Measurements from ENCODE around the gene CTNNA1. TPM values are rescaled to one million over a fixed set of nuclear protein-coding genes. Genes with fewer than 3 reads are reported as not detected.

The CTNNA1 gene
- total RNA-seq, 1 donor from 2014 or later, result 598 TPM

GRCh38 chr5:138948471-138949222, 195.4 kb downstream of the CTNNA1 start:
- Mint-ChIP-seq H3K27ac (ENCODE audit: unreplicated experiment) (peak overlapping the region; percentile 89), H3K4me3 (ENCODE audit: unreplicated experiment) (no peak overlapping the region), H3K36me3 (ENCODE audit: unreplicated experiment) (no peaks in the 10 kb centered on the region), H3K4me1 (ENCODE audit: low read depth, unreplicated experiment) (peaks cover 48% of the 10 kb centered on the region), H3K9me3 (ENCODE audit: unreplicated experiment) (peaks cover 14% of the 10 kb centered on the region), H3K27me3 (ENCODE audit: unreplicated experiment) (peaks cover 12% of the 10 kb centered on the region)
- no peak for DNase-seq
- TF ChIP-seq CTCF (IDR thresholded peaks at IDR 0.05; ENCODE audit: partially characterized antibody, unreplicated experiment), result no peak

- no peak for DNase-seq
- Mint-ChIP-seq H3K4me3 (ENCODE audit: unreplicated experiment) (no peak overlapping the region), H3K9me3 (ENCODE audit: unreplicated experiment) (peaks cover 12% of the 10 kb centered on the region), H3K27me3 (ENCODE audit: unreplicated experiment) (peaks cover 14% of the 10 kb centered on the region), H3K36me3 (ENCODE audit: unreplicated experiment) (no peaks in the 10 kb centered on the region), H3K4me1 (ENCODE audit: low read depth, unreplicated experiment) (peaks cover 51% of the 10 kb centered on the region), H3K27ac (ENCODE audit: unreplicated experiment) (no peak overlapping the region)
- TF ChIP-seq CTCF (IDR thresholded peaks at IDR 0.05; ENCODE audit: partially characterized antibody, unreplicated experiment), result no peak
These were observed 196.0 kb downstream of the CTNNA1 start for GRCh38 chr5:138949223-138949574.

- DNase-seq, result no peak
- Mint-ChIP-seq H3K36me3 (ENCODE audit: unreplicated experiment) (no peaks in the 10 kb centered on the region), H3K27me3 (ENCODE audit: unreplicated experiment) (peaks cover 16% of the 10 kb centered on the region), H3K27ac (ENCODE audit: unreplicated experiment) (peak overlapping the region; percentile 59), H3K4me3 (ENCODE audit: unreplicated experiment) (no peak overlapping the region), H3K4me1 (ENCODE audit: low read depth, unreplicated experiment) (peaks cover 57% of the 10 kb centered on the region), H3K9me3 (ENCODE audit: unreplicated experiment) (peaks cover 15% of the 10 kb centered on the region)
- TF ChIP-seq CTCF (IDR thresholded peaks at IDR 0.05; ENCODE audit: partially characterized antibody, unreplicated experiment), result no peak
These were observed 196.8 kb downstream of the CTNNA1 start for GRCh38 chr5:138949988-138950387.

GRCh38 chr5:138950421-138951031, 197.3 kb downstream of the CTNNA1 start:
- Mint-ChIP-seq H3K4me1 (ENCODE audit: low read depth, unreplicated experiment) (peaks cover 58% of the 10 kb centered on the region), H3K27ac (ENCODE audit: unreplicated experiment) (peak overlapping the region; percentile 43), H3K36me3 (ENCODE audit: unreplicated experiment) (no peaks in the 10 kb centered on the region), H3K9me3 (ENCODE audit: unreplicated experiment) (peaks cover 20% of the 10 kb centered on the region), H3K27me3 (ENCODE audit: unreplicated experiment) (peaks cover 16% of the 10 kb centered on the region), H3K4me3 (ENCODE audit: unreplicated experiment) (peak overlapping the region; percentile 71)
- TF ChIP-seq CTCF (IDR thresholded peaks at IDR 0.05; ENCODE audit: partially characterized antibody, unreplicated experiment), result no peak
- no peak for DNase-seq
